Left lobe of liver (tissue), 2 donors: ENCODE data around the gene VAMP2. TPM values are rescaled to one million over a fixed set of nuclear protein-coding genes. Genes with fewer than 3 reads are reported as not detected.

ENCODE experiments used
- ATAC-seq: fragments of 200-7000 bp; cut with Tn5 transposase; one replicate; pipeline ENCODE4 v1.9.1; 2020; ENCODE audit warnings: mild to moderate bottlenecking, moderate library complexity
- DNase-seq: peaks from one replicate; pipeline ENCODE4 v3.0.0-alpha.2; 2020; ENCODE audit warnings: low spot score
- total RNA-seq: library from RNA; stranded (reverse); gene quantifications from one replicate; pipeline ENCODE4 v1.2.1, GENCODE V29; 2021
- donor health status: DM: no; HTN: no; CAD: no; lungs with moderate emphysema.
- donor health status: DM: no; HTN: yes; CAD: no.

VAMP2 gene
- total RNA-seq, 1 donor from 2014 or later: 18.1 TPM

DNA sequence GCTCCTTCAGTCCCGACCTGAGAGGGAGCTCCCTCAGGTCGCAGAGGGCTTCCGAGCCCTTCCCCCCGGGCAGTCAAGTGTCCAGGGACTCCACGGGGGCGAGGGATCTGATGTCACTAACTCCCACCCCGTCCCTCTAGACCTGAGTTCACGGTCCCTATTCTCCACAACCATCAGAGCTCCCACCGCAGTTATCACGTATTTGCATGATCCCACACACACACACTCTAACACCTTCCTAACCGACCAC is 6.8 kb downstream of the VAMP2 start:
- DNase-seq (no peak), ATAC-seq (no peak)

DNA sequence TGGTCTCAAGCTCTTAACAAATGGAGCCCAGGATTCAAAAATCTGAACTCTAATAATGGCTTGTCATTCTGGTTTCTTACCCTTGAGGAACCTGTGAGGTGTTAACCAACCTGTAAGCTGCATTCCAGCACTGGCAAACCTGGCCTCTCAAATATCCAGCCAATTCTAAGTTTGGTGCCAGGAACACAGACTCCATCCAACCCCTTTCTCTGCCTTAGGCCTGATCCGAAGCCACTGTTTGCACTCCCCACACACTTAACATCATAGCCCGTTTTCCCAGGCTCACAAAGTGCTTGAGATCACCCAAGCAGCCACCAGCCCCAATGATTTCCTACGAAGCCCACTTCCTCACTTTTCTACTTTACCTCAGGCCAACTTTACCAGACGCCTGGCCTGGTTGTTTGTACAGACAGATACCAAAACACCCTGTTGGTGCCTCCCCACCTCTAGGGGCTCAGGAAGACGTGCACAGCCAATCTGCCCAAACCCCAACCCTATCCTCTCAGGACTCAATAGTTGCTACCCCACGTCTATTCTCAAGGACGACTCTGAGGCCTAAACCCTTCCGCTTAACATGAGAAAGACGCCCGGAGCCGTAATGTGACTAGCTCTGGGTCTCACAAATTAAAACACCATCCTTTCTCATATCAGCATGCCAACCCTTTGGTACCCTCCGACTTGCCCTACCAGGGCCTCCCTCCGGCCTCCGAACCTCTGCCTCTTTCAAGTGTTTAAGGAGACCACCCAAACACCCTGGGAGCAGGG is 7.3 kb downstream of the VAMP2 start:
- ATAC-seq (no peak), DNase-seq (peak; percentile 54)

DNA sequence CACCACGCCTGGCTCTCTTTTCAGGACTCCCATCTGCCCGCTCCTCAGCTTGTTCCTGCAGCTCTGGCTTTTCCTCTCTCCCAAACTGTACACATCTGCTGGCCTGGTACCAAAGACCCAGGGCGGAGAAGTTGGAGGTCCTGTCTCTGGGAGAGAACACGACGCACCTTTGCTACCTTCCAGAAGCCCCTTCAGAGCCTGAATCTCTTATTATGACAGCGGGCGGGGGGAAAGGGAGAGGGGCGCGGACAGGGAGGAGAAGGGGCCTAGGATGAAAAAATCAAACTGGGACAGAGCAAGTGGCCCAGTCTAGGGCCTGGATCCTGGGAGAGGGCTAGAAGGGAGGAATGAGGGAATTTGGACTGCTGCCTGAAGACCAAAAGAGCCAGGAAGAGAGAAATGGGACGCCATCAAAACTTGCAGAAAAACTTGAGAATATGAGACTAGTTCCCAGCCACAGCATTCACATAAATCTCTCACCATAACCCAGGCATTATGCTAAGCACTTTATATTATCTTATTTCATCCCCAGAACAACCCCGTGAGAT is 8.1 kb downstream of the VAMP2 start:
- no peak for DNase-seq

DNA sequence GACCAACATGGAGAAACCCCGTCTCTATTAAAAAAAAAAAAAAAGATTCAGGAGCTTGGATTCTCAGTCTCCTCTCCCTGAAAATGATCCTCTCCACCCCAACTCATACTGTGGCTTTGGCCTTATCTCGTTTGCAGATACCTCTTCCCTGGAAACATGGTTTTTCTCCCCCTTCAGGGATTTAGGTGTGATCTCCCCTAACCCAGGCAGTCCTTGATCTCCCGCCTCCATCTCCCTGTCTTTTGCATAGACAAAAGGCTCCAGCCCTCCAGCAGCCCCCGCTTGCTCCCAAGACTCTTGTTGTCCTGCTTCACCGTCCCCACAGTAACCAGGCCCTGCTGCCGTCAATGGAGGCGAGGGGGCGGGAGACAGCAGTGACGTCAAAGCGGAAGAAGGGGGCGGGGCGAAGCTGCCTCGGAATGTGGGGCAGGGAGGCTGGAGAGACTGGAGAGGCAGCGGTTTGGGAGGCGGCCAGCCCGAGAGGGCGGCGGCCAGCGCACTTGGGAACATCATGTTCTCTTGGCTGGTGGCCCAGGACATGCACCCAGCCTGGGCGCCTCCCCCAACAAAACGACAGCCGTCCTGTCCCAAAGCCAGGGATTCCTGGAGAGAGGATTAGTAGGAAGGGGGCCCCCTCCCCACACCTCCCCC is 8.7 kb downstream of the VAMP2 start:
- ATAC-seq: peak; percentile 50

More for the DNA sequence above, 8.1 kb downstream of the VAMP2 start:
- ATAC-seq: no peak

DNA sequence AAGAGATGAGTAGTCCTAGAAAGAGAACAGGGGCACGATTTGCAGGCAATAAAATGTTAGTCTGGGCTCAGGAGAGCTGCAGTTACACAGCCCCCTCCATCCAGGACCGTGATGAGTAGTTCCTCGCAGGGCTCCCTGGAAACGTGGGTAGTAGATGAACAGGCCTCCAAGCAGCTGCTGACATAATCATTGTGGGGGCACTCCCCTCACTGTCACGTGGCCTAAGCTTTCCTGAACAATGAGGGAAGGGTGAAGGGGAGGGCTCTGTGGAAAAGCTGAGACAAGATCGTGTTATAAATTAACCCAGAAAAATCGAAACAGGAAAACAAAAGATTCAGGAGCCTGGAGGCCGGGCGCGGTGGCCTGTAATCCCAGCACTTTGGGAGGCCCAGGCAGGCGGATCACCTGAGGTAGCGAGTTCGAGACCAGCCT is 9.2 kb downstream of the VAMP2 start:
- ATAC-seq (peak; percentile 27), DNase-seq (peak; percentile 88)

More for the DNA sequence above, 8.7 kb downstream of the VAMP2 start:
- peak; percentile 100 for DNase-seq

DNA sequence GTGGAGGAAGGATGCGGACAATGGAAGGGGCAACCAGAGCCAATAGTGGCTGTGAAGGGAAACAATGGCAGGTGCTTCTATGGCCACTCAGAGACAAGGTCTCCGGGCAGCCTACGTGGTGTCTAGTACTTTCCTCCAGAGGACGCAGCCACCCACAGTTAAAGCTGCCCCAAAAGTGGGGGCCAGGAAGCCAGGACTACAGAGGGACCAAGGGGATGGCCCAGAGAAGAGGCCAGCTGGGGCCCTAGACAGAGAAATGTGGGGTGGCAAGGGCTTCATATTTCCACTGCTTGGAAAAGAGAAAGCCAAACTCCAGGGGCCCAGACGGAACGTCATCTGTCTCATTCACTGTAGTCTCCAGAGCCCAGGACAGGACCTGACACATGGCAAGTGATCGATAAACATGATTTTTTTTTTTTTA is 9.7 kb downstream of the VAMP2 start:
- no peak for ATAC-seq
- peak; percentile 50 for DNase-seq

DNA sequence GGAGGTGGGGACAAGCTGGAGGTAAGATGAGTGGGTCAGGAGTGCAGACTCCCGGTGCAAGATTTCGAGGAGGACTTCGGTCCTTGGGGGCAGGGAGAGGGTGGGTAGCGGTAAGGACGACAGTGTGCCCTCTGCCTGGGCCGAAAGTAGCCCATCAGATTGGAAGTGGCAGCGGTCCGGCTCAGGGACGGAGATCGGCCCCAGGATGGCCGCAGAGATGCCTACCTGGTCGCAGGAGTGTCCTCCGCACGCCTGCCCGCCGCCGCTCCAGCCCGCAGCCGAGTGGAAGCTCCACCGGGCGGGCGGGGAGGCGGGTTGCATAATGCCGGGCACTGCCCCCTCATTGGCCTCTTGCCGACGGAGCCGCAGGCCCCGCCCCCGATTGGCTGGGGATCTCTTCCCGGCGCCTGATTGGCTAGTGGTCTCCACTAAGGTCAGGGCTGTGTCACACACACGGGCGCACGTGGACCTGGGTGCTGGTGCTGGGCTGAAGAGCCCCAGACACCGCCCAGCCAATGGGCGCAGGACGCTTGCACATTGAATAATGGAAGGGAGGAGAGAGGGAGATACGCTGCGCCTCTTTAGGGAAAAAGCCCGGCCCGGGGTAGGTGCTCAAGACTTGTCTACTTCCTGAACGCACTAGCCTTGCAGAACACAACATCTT is 10.5 kb downstream of the VAMP2 start, which contains the start of gene PER1:
TSS of gene PER1 (minus strand) at position 293 of the 664 bp plus-strand sequence. CDS start 1,698 bp downstream, outside the sequence.
- peak; percentile 99 for DNase-seq
- peak; percentile 47 for ATAC-seq

DNA sequence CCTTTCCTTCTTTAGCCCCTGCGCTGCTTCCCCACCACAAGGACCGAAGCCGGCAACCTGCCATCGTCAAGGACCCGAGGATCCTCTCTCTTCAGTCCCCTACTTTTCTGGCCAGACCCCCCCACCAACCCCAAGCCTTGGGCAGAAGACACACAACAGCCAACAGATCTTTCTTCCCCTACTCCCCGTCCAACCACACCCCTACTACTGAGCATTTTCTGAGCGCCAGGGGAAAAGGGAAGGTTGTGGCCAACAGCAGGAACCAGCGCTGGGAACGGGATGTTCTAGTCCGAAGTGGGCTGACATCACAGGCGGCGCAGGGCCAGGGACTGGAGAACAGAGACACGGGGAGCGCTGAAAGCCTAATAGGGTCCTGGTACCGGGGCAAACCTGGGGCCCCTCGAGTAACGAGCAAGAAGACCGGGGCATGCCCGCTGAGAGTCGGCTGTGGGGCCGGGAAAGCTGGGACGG is 11.1 kb downstream of the VAMP2 start:
- DNase-seq (peak; percentile 81), ATAC-seq (no peak)

DNA sequence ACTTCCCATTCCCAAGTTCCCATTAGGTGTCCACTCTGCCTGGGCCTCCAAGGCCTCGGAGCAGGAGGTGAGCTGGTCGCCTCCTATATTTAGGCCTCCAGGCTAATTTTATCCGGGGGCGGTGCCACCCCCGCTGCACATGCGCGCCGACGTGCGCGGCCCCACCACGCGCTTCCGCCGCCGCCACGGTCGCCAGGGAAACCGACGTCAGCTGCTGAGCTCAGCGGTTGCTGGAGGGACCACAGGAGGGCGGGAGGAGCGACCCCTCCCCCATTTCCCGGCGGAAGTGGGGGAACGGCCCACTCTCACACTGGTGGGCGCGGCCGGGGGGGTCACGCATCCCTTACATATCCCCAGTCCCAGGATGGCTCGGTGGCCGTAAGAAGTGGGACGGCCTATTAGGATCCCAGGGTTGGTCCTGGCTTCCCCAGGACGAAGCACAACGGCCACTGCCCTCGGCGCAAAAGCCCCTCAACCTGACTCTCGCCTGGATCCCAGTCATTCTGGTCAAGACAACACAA is 11.6 kb downstream of the VAMP2 start:
- ATAC-seq: no peak
- peak; percentile 85 for DNase-seq

DNA sequence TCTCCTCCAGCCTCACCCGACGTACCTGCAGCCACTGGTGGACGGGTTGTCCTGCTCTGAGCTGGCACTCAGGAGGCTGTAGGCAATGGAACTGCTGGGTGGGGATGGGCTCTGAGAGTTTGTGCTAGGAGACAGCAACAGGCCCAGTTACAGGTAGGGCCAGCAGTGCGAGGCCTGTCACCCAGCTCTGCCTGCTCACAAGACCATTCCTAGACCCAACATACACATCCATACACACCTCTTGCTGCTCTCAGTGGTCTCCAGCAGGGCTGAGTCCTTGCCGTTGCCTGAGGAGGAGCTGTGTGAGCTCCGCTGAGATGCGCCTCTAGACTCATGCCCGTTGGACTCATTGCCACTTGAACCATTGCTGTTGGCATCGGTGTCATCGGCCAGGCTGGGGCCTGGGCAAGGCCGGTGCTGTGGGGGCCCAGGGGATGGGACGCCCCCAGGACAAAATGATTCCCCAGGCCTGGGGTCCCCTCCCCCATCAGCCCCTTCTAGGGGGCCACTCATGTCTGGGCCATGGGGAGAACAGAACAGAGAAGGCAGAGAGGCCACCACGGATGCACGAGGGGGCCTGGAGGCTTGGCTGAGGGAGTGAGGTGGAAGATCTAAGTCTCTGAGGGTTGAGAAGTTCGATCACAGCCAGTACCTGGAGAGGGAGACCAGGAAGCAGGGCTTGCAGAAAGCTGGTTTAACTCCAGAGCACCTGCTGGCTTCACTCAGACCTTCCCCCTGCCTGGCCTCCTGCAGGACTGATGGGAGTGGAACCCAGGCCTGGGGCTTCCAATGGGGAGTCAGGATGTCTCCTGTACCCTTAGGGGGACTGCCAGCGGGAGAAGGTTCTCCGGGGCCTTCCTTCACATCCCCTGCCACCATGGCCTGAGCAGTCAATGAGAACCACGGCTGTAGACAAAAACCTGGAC is 12.3 kb downstream of the VAMP2 start:
- DNase-seq (peak; percentile 54), ATAC-seq (no peak)

DNA sequence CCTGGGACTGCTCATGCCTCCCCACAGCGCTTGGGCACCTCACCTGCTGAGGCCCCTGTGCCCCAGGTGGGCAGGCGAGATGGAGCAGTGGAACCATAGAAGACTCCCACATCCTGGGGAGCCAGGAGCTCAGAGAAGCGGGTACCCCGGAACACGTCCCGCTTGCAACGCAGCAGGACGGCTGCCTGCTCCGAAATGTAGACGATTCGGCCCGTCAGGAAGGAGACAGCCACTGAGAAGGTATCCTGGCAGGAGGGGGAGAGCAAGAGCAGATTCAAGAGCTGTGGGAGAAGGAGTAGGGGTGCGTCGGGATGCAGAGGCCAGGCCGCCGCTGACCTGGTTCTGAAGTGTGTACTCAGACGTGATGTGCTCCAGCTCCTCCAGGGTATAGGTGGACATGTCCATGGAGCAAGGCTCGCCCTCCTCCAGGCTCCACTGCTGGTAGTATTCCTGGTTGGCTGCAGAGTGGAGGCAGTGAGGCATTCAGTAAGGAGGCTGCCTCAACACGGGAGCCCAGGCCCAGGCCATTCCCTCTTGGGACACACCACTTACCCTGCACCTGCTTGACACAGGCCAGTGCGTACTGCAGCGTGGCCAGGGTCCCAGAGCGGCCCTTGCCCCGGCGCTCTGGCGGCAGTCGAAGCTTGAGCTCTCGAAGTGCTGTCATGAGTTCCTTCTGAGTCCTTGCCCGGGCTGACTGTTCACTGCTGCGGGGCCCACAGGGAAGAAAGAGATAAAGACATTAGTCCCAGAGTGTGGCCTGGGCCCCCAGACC is 13.1 kb downstream of the VAMP2 start:
- ATAC-seq (no peak), DNase-seq (no peak)

DNA sequence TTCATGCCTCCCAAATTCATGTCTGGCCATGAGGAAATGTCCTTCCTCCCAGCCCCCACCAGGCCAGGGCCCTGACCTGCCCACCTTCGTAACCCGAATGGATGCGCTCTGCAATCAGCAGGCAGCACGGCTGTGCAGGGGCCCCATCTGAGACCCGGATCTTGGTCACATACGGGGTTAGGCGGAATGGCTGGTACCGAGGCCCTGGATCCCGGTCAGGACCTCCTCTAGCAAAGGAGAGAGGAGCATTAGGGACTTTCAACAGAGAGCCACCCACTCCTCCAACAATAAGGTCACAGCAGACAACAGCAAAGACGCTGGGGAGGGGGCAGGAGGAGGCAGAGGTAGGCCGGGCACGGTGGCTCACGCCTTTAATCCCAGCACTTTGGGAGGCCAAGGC is 14.2 kb downstream of the VAMP2 start:
- DNase-seq: no peak
- ATAC-seq: no peak

DNA sequence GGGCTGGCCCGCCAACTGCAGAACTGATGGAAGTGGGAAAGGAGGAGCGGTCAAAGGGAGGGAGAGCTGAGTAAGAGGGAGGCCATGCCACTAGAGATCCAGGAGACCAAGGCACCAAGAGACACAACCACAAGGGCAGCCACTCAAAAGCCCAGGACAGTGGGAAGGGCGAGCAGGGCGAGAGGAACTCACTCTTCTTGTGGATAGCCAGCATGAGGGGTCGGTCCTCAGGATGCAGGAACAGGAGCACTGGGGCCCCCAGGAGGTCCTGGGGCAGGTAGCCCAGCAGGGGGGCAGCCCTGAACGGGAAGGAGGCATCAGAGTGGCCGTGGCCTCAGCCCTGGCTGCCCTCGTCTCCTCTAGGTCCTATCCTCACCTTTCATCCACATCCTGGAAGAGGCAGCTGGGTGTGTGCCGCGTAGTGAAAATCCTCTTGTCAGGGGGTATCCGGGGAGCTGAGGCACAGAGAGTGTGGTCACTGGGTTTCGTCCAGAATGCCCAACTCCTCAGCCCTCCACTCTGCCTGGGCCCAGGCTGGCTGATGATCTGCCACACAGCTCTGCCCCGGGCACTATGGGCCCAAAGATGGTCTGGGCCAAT is 14.8 kb downstream of the VAMP2 start:
- DNase-seq (no peak), ATAC-seq (no peak)

DNA sequence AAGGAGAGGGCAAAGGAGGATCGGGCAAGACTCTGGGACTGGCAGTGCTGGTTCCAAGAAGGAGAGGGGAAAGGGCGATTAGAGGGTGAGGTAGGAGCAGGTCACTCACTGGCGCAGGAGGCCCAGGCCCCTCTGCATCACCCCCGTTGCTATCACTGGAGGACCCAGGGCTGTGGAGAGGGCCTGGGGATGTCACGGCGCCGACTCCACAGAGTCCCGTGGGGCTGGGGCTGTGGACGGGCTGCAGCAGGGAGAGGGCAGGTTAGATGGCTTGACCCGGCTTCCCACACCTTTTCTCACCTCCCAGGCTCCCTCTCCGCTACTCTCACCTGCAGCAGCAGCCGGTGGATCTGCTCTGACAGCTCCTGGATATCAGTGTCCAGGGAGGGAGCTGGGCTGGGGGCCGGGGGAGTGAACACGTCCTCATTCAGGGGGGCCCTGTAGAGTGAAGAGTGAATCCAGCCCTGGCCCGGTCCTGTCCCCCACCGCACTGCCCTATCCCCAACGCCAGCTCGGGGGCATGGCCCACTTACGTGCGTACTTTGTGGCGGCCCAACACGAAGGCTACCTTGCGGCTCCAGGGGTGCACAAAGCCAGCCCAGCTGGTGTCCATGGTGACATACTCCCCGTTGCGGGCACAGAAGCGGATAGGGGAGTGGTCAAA is 15.5 kb downstream of the VAMP2 start:
- DNase-seq (no peak), ATAC-seq (no peak)

DNA sequence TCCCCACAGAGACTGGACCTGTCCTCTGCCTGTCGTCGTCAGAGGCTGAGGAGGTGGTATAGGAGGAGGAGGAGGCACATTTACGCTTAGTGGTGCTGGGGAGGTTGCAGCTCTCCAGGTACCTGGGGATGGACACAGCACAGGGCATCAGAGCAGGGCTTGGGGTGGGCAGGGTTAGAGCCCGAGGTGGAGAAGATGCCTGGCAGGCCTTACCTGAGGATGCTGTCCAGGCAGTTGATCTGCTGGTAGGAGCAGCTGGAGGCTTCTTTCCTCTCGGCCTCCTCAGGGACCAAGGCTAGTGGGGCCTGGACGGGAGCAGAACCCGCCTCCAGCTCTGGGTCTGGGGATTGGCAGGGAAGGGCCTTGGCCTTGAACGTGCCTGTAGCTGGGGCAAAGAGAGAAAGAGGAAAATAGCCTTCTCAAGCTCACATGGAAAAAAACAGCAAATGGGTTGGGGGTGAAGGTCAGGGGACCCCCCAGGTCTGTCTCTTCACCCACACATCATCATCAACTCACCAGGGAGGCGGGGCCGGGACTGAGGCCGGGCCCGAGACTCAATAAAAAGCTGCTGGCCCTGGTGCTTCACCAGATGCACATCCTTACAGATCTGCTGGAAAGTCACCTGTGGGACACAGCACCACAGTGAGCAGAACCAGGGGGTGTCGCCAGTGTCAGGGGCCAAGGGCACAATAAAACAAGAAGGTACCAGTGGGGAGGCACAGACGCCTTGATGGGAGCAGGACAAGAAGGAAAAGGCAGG is 16.2 kb downstream of the VAMP2 start:
- DNase-seq: no peak
- ATAC-seq: no peak

DNA sequence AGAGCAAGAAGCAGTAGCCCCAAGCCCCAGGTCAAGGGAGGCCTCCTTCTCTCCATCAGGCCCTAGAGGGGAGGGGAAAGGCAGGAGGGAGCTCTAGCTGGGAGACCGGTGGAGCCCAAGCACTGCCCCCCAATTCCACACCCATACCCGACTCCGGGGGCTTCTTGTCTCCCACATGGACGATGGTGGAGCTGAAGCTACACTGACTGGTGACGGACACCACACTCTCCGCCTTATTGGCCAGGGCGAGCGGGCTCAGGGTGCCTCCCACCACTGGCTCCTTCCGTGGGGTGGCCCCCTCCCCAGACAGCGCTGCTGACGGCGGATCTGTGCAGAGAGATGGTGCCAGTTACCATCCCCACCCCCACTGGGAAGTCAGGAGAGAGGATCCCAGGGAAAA is 16.9 kb downstream of the VAMP2 start:
- no peak for DNase-seq
- ATAC-seq: no peak

DNA sequence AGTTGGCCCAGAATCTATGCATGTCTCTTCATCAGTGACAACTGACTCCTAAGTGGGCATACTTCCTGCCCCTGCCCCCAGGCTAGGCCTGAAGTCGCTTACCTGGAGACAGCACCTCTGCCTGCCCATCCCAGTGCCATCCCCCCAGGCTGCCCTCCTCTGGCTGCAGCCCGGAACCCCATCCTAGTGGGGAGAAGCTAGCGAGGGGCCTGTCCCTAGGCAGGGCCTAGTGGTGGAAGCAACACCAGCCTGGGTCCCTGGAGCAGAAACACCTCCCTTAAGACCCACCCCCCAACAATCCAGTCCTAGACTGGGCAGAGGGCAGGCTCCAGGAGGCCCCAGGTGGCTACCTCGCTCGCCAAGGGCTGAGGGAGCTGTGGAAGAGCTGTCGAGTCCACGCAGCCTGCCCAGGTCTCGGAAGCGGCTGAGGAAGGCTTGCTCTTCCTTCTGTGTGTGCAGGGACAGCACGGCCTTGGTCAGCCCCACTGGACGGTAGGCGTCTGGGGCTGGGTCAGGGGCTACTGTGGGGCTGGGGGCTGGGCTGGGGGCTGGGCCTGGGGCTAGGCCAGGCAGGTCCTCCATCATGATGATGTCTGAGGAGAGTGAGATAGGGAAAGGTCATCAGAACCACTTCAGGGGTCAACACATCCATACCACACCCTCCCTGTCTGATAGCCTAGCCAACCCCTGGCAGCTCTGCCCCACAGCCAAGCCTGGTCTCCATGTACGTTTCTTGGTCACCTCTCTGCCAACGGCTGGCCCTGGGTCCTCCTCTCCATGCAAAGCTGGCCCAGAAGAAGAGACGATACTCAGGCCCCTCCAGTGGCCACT is 18.1 kb downstream of the VAMP2 start:
- ATAC-seq (peak; percentile 1), DNase-seq (no peak)
